ENCODE measurements around the gene PPP1R3C. TPM values are rescaled to one million over a fixed set of nuclear protein-coding genes. Genes with fewer than 3 reads are reported as not detected.

PPP1R3C gene
- total RNA-seq, 1 experiment from 2014 or later = 74.9 TPM

DNA sequence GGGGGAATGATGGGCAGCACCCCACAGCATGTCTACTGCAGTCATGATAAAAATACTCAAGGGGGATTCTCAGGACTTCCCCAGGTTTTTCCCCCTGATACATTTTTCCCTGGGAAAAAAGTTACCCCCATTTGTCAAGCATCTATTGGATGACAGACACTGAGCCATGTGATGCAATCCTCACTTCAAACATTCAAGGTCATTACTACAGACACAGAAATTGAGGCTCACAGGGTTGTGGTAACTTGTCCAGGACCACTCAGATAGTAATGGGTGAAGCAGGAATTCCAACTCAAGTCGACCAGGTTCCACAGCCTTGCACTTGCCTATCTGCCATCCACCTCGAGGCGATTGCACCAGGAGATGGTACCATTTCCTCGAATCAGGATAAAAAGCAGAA, 31.7 kb downstream of the PPP1R3C start:
- DNase-seq (ENCODE audit: low read depth) = no peak

DNA sequence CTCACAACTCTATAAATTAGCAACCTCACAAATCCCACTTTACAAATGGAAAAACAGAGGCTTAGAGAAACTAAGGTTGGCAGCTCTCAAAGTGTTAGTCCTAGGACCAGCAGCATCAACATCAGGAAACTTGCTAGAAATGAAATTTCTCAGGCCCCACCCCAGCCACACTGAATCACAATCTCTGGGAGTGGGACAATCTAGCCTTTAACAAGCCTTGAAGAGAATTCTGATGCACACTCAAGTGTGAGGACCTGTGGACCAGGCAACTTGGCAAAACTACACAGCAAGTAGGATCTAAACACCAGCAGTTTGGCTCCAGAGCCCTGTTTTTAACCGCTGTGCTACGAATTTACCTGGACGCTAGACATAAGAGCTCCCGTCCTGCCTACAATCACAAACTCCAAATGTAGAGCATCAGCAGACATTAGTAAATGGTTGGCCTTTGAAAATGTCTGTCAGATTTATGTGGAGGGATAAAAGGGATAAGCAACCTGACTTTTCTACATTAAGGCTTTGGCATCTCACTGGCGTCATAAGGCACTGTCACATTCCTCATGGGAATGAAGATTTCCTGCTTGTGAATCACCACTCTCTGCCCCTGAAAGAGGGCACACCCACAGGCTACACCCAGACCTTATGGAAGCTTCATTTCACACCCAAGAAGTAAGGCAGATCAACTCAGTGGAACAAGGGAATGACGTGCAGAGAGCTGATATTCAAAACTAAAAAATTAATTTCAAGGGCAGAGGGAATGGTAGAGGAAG, 34.5 kb downstream of the PPP1R3C start:
- DNase-seq (ENCODE audit: low read depth) = peak; percentile 87

DNA sequence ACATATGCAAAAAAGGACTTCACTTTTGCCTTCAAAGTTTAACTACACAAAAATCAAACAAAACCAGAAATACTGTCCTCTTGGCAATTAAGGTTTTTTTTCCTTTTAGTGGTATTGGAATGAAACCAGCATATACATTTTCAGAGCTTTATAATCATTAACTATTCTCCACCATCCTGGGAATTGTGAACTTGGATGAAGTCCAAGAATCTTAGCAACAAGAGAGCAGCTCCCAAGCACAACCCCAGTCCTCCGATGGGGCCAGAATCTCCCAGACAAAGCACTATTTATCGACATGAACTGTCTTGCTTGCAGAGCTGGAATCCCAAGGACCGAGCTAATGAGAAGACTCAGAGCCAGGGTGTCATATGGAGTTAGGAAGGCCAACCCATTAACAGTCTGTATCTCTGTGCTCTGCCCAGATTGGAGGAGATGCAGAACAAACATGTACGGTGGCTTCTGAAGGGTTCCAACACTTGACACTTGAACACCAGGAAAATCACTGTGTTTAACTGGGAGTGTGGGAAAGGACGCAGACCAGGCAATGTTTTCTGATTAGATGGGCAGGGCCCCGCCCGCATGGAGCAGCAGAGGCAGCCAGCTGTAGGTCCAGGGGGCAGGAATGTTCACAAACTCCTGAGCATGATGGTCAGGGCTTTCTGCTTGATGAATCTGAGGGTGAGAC, 35.5 kb downstream of the PPP1R3C start:
- no peak for DNase-seq (ENCODE audit: low read depth)

DNA sequence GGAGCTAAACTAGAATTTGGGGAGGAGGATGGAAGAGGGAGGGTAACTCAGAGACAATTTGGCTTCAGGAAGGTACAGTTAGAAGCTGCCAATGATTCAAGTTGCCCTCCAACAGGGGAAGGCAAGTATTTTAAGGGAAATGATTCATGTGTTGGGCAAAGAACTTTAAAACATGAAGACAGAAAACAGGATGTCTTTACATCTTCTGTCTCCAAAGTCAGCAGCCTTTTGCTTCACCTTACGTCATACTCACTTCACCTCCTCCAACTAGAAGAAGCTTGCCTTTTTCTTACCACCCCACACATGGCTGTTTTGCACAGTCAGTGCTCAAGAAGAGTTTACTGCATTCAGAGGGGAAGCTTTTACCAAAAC, 36.1 kb downstream of the PPP1R3C start:
- peak; percentile 78 for DNase-seq (ENCODE audit: low read depth)

DNA sequence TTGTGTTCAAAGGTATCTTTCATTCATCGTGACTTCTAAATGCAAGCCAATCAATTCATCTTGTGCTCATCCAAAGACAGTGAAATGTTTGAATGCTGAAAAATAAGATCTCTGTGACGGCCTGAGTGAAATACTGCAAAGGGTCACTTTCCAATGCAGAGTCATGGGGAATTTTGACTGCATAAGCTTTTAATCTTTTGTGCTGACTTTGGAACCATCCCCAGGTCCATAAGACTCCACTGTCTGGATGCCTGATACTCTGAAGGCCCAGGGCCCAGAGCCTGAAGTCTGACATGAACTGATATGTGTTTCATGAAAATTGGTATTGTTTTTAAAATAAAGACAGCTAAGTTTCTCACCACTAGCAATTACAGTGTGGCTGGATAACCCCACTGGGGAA, 39.0 kb downstream of the PPP1R3C start:
- no peak for DNase-seq (ENCODE audit: low read depth)

DNA sequence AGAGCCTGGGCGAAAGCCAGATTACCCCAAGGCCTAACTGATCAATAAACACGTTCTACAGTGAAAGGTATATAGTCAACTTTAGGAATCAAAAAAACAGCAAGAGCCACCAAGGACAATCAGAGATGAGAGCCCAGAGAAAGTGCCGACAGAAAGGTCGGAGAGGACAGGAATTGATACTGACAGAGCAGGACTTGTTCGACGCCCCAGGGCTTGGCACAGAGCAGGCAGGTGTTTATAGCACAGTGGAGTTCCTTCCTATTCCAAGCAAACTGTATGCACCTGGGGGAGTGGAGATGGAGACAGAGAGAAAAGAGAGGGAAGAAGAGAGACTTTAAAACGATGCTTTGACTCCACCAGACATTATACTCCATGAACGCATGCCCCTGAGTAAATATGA, 39.5 kb downstream of the PPP1R3C start:
- no peak for DNase-seq (ENCODE audit: low read depth)

DNA sequence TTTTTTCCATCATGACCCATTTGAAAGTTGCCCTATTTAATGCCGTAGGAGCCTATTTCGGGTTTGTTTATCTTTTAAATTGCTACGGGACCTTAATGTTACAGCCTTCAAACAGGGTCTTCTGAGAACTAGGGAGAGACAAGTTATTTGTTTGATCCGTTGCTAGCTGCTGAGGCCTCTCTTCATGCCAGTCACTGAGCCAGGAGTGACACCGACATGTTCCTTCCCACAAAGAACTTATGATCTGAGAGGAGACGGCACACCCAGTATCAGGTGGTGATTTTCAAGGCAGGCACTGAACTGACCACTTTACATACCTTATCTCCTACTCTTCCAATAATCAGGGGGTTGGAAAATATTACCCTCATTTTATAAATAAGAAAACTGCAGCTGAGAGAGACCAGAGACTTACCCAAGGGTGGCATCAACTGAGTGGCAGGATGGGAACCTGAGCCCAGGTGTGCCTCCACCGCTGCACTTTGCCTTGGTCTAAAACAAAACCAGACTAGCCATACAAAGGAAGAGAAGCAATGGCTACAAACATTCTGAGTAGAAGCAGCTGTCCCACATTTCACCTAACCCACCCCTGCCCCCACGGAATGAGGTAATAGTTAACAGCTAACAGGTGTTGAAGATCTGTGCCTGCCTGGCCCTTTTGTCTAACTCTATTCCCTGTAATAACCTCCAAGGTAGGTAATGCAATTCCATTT, 40.5 kb downstream of the PPP1R3C start:
- peak; percentile 49 for DNase-seq (ENCODE audit: low read depth)

DNA sequence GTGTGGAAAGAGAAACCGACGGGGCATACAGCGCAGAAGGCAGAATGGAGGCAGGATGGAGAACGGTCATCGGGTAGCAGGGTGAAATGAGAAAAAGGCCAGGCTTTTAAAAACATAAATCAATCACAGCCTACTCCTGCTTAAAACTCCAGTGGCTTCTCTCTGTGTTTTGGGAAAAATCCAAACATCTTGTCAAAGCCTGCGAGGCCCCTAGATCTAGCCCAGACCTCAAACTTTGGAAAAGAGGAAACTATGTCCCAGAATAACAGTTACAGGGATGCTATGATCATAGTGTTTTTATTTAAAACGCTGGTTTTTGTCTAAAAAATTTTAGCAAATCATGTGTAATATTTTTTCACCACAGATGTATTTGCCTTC, 41.1 kb downstream of the PPP1R3C start:
- DNase-seq (ENCODE audit: low read depth) = no peak

DNA sequence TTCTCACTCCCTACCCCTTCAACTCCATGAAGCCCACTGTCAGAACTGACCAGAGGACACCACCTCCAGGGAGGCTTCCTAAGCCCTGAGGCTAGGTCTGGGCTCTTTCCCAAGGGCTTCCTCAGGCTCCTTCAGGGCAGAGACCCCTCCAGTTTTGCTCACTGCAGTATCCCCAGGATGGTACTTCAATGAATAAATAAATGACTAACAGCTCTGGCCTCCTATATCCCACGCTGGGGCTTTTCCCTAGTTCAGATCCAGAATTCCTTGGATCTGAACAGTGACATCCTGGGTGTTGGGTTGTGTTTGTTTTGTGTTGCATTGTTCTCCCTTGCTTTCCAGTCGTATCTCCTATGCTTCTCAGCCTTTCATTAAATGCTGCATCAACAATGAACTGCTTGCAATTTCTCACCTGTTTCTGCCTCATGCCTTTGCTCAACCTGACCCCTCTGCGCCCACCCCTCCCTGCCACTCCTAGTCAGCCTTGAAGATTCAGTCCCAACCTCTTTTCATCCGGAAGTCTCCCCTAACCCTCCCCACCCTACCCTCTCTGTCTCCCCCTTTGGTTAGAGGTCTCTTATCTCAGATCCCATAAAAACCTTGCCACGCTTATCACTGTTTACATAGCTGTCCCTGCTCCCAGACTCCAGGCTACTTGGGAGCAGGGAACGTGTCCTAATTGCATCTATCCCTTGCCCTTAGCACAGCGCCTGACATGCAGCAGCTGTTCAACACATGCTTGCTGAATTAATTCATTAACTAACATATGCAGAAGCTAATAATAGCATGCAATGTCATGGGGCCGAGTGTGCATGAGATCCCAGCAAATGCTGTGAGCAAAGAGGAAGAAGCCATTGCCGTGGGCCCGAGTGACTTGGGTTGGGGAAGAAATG, 41.7 kb downstream of the PPP1R3C start:
- DNase-seq (ENCODE audit: low read depth) = peak; percentile 90

DNA sequence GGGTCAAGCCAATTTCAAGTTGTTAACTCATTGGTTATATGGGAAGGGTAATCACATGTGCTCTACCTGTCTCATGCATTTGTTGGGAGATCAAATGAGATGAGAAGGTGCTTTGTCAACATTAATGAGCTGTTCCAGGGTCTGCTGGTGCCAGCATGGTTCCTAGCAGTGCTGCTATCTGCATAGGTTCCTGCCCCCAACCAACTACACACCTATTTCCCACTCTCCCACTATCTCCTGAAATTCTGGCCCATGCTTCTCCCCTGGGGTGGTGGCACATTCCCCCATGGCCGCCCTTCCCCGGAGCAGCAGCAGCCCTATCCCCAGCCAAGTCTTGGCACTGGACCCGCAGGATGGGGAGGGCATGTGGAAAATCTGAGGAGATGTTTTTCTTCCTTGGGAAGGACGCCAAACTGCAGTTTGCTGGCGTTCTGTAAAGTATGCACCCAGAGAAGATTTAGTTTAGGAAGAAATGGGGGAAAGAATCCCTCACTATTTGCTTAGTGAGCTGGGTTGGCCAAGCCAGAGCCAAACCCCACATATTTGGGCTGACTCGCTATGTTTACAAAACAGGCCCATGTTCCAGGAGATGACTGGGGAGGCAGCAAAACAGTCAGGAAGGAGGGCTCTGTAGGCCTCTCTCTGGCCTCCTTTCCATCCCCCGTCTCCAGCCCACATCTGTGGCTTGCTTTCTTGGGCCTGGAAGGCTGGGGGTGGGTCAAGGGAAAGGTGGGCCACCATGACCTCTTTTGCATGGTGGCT, 42.5 kb downstream of the PPP1R3C start:
- DNase-seq (ENCODE audit: low read depth) = peak; percentile 71

DNA sequence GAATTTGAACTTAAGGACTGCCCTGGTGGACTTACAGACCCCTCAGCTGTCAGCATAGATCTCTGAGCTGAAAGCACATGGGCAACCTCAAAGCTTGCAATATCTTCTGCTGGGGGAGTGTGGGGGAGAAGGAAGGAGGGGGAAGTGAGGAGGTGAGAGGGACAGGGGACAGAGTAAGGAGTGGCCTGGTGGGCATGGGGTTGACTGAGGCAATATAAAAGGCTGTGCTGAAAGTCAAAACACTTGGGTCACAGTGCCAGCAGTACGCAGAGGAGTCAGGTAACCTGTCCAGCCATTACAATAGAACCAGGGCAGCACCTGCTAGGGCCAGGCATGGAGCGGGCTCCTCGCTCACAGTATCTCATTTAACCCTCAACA, 43.2 kb downstream of the PPP1R3C start:
- no peak for DNase-seq (ENCODE audit: low read depth)

DNA sequence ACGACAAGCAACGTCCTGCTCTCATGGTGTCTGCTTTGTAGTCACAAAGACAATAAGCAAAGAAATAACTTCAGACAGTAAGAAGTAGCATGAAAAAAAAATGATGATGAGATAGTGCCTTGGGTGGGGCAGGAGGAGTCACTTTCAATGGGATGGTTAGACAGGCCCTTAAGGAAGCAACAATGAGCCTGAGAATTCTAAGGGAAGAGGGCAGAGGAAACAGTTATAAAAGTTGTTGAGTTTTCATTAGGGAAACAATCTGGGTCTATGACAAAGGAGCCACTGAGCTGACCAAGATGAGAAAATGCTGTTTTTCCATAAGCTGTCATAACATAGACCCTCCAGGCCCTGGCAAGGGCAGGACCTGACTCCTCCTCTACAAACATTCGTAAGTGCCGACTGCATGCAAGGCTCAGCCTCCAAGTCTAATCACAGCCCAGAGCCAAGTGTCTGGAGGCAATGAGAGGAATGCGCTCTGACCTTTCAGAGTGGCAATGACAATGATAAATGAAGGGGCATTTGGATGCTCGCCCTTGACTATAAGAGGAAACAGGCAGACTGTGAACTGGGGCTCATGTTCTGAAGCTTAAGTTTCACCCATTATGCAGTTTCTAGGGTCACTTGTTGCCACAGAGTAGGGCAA, 43.7 kb downstream of the PPP1R3C start:
- peak; percentile 62 for DNase-seq (ENCODE audit: low read depth)

DNA sequence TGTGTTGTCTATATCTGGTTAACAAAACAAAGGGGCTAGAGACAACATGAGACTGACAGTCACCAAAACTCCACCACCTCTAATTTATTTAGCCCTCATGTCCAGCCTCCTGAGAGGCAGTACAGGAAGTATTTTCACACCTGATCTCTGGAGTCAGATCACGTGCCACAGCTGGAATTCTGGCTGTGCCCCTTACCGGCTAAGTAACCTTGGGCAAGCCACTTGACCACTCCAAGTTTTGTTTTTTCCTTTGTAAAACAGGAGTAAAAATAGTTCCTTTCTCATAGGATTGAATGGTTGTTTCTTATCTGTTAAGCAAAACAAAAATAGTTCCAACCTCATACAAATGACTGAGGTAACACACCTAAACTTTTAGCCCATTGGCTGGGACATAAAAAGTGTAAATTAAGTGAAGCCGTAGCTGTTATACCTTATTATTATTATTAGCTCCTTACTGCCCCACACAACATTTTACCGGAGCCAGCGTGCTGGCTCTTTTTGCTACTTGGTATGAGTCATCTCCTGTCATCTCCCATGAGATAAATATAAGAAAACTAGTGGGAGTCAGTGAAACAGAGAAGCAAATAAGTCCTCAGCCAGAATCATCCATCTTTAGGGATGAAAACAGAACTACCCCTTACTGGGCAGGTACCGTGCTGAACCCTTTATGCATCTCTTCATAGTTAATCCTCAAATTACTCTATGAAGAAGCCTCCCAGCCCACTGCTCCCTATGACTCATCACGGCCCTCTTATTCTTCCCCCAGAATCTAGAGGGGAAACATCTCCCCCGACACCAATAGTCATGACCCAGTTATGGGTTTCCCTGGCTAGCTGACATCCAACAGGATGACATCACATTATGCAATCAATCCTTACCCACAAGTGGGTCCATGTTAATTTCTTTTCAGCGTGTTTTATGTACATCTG, 44.9 kb downstream of the PPP1R3C start:
- peak; percentile 85 for DNase-seq (ENCODE audit: low read depth)

DNA sequence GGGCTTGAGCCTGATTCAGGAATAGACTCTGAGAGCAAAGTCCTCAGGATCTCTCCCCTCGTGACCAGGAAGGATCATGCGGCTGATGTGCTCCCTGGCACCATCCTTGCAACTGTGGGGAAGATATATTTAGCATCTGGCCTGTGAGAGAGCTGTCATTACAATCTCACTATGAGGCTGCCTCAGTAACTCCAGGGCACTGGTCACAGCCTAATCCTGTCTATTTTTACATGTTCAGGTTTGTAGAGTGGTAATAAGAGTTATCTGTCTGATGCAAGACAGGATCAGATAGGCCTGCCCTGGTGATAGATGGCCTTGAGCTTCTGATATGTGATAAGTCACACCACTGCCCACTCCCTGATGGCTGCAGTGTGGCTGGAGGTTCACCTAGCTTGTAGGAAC, 50.7 kb downstream of the PPP1R3C start:
- DNase-seq (ENCODE audit: low read depth) = no peak

DNA sequence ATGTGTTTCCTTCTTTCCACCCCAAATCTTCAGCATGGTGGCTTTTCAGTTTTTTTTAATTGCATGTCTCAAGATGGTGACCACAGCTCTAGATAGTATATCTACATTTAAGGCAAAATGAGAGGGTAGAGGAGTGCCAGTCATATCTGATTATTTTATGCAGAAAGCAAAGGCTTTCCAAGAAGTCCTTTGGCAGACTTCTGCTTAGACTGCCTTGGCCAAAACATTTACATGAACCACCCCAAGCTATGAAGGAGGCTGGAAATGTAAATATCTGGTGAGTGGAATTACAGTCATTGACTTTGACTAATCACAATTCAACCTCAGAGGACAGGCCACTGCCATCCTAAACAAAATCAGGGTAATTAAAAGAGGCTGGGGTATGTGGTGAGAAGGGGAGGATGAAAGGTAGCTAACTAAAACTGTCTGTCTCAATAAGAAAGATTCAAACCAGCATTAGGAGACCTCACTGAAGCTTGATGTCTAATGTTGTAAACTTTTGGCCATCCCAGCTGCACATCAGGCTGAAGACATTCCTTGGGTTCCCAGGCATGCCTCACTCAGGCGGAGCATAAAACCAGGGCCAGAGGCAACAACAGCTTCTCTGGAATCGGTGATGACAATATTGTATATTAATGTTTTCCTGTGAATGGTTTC, 53.4 kb downstream of the PPP1R3C start:
- DNase-seq (ENCODE audit: low read depth) = no peak
